SW 1271 (cell line): ENCODE measurements around the gene EARS2.
"Not testable (repeated sequence)": the region's sequence is repeated elsewhere in the genome, so short reads cannot be mapped to it uniquely, and the experiment has no call there.

ENCODE experiments used
- DNase-seq, 2 experiments: peaks; one replicate each; lab custom pipeline; 2025; lab: John Stamatoyannopoulos, UW

Gene EARS2

GRCh38 chr16:23567602-23568001, 10.5 kb upstream of the EARS2 start:
- DNase-seq: no peak

- no peak for DNase-seq
Measured at GRCh38 chr16:23566724-23567123, 9.6 kb upstream of the EARS2 start.

DNA sequence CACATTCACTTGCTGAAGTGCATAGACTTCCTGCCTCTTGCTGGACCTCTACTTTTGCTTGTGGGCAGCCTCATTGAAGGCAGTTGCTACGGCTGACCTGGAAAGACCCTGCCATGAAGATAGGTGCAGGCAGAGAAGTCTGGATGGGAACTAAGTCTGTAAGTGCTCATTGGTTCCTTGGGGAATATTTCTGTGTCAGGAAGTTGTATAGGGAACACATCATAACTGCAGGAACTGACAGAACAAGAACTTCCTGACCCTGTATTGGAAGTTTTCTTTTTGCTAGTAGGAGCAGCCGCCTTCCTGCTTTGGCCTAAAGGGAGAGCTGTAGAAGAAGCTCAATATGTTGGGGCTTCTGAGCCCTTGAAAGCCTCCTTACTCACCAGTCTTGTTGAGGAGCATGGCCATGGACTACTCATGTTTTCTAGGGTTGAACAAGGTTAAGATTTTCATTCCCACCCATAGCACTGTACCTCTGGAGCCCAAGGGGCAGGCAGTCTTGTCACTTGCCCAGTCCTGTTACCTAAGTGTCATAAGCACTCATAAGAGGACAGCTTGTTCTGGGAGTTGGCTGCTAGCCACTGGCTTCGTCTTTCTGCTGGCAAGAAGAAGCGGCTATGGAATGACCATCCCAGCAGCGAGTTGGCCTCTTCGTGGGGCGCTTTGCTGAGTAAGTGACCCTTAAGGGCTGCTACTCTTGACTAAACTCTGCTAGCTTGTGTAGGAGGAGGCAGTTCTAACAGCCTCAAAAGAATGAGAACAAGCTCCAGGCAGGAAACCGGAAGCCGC, 7.6 kb upstream of the EARS2 start:
- DNase-seq: no peak

GRCh38 chr16:23563186-23563585, 6.0 kb upstream of the EARS2 start:
- no peak for DNase-seq

DNA sequence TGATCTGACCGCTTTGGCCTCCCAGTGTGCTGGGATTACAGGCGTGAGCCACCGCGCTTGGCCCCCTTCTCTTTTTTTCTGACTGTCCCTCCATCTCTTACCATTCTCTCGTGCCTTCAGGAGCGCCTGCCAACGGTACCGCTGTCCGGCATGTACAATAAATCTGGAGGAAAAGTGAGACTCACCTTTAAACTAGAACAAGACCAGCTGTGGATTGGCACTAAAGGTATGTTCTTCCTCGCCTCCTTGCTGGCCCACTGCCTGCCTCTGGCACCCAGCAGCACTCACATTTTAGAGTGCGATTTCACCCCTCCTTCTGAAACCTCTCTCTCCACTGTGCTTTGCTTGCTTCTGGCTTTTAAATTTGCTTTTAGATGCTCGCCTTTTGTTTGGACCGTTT, 5.4 kb upstream of the EARS2 start:
- no peak for DNase-seq

DNA sequence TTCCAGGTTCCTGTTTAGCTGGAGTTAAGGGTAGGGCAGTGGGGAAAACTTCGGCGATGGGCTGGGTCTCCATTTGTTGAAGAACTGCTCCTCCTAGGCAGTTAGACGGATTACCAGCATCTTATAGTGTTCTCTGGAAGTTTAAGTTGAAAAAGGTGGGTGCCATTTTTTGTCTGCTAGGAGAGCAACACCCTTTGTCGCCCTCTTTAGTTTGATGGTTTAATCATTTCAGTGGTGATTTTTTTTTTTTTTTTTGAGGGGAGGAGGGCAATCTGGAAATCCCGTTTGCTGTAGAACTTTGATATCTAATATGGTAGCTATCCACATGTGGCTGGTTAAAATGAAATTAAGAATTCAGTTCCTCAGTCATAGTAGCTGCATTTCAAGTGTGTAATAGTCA, 4.4 kb upstream of the EARS2 start:
- no peak for DNase-seq

GRCh38 chr16:23557779-23558702, 891 bp upstream of the EARS2 start:
- DNase-seq: no peak

DNA sequence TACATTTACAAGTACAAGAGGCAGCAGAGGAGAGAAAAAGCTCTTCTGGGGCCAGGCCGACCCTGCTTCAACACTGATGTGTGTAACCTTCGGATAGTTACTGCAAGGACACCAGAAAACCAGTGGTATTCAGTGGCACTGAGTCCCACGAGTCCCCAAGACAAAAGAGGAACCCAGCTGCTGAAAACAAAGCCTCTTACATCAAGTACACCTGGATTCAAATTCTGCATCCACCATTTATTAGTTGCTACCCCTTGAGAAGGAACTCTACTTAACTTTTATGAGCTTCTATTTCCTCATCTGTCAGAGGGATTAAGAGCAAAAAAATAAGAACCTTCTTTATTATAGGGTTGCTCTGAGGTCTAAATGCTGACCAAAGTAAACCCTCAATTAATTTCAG, 2.6 kb downstream of the EARS2 start:
- DNase-seq: no peak

- DNase-seq: no peak
Measured at GRCh38 chr16:23552161-23552560, 5.0 kb downstream of the EARS2 start.

GRCh38 chr16:23549938-23550337, 7.2 kb downstream of the EARS2 start:
- DNase-seq: no peak

GRCh38 chr16:23544436-23544835, 12.7 kb downstream of the EARS2 start:
- no peak for DNase-seq

- DNase-seq: not testable (repeated sequence)
Measured at GRCh38 chr16:23540817-23541178, 16.4 kb downstream of the EARS2 start.

DNA sequence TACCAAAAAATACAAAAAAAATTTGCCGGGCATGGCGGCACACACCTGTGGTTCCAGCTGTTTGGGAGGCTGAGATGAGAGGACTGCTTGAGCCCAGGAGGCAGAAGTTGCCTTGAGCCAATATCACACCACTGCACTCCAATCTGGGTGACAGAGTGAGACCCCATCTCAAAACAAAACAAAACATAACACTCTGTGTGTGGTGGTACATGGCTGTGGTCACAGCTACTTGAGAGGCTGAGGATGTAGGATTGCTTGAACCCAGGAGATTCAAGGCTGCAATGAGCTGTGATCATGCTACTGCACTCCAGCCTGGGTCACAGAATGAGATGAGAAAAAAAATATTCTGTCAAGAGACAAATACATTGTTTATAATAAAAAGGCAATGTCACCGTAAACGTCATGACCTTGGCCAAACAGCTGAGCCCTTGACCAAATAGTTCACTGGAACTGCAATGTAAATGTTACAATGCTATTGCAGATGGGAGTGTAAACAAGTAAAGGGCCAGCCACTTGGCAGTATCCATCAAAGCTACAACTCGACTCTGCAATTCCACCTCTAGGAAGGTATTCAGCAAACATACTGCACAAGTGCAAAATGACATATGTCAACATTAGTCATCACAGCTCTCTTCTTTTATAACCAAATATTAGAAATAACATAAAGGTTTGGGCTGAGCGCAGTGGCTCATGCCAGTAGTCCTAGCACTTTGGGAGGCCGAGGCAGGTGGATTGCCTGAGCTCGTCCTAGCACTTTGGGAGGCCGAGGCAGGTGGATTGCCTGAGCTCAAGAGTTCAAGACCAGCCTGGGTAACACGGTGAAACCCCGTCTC, 16.9 kb downstream of the EARS2 start:
- DNase-seq: no peak

- no peak for DNase-seq
Measured at GRCh38 chr16:23538919-23539278, 18.3 kb downstream of the EARS2 start.

GRCh38 chr16:23537390-23537789, 19.8 kb downstream of the EARS2 start:
- DNase-seq: no peak

DNA sequence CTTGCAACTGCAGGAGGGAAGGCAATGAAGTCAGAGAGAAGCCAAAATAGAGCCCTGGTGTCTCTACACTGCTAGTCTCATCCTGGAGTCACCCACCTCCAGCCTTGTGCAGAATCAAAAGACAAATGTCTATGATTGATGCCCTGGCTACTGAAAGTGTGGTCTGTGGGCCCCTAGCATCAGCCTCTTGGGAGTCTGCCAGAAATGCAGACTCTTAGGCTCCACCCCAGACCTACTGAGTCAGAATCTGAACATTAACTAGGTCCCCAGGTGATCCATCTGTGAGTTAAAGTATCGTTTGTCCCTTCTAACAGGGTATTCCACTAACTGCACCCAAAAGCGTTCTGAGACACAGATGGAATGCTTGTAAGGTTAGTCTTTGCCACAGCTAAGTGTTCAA, 21.2 kb downstream of the EARS2 start:
- DNase-seq: no peak

GRCh38 chr16:23534868-23535860, 22.0 kb downstream of the EARS2 start:
- no peak for DNase-seq

GRCh38 chr16:23532448-23532847, 24.7 kb downstream of the EARS2 start:
- no peak for DNase-seq

- no peak for DNase-seq
Measured at GRCh38 chr16:23530062-23530461, 27.1 kb downstream of the EARS2 start.

GRCh38 chr16:23528644-23529310, 28.4 kb downstream of the EARS2 start:
- no peak for DNase-seq
